ENCODE results near the gene DYNLRB2.

- TF ChIP-seq CTCF (IDR thresholded peaks at IDR 0.05) (no peak), ZFX (IDR thresholded peaks at IDR 0.05; ENCODE audit: borderline replicate concordance) (no peak)
Measured at GRCh38 chr16:80594756-80595155, 54.0 kb downstream of the DYNLRB2 start.
